CD14-positive monocyte (primary cell): ENCODE results near the gene PERCC1. TPM values are rescaled to one million over a fixed set of nuclear protein-coding genes. Genes with fewer than 3 reads are reported as not detected.

Experiments
- DNase-seq, 3 donors: peaks; one replicate each; pipeline ENCODE4 v3.0.0-alpha.2; 2011 to 2022
- H2AFZ ChIP-seq: 2 replicates; pipeline ENCODE4 v1.6.0; 2012; ENCODE audit warnings: mild to moderate bottlenecking, low read depth, low read length, inconsistent platforms; ENCODE audit not compliant: insufficient read depth, poor library complexity, severe bottlenecking
- H3K27ac ChIP-seq, 2 donors: 1 replicate in 1 of 2; 2 replicates in 1 of 2; pipeline ENCODE4 v1.5.1; 2012 to 2013; ENCODE audit warnings: low read length in 2 of 2, control low read depth in 1 of 2, inconsistent platforms in 1 of 2, low read depth in 1 of 2, mild to moderate bottlenecking in 1 of 2
- H3K27me3 ChIP-seq, 2 donors: one replicate each; pipeline versions ENCODE4 v1.6.0 to v1.6.1; 2011 to 2013; ENCODE audit warnings: low read length in 2 of 2; ENCODE audit not compliant: control insufficient read depth in 2 of 2, insufficient read depth in 2 of 2
- H3K36me3 ChIP-seq, 2 donors: replicated peaks in 1 of 2; 1 replicate in 1 of 2; 2 replicates in 1 of 2; pipeline versions ENCODE4 v1.5.1 to v1.6.1; 2012 to 2013; ENCODE audit warnings: low read length in 2 of 2, control low read depth in 1 of 2, inconsistent platforms in 1 of 2, mild to moderate bottlenecking in 1 of 2; ENCODE audit not compliant: insufficient read depth in 2 of 2, control insufficient read depth in 1 of 2
- H3K4me1 ChIP-seq, 2 donors: 1 replicate in 1 of 2; 2 replicates in 1 of 2; pipeline versions ENCODE4 v1.5.1 to v1.6.1; 2012 to 2013; ENCODE audit warnings: low read length in 2 of 2, control low read depth in 1 of 2, inconsistent platforms in 1 of 2, mild to moderate bottlenecking in 1 of 2, moderate library complexity in 1 of 2; ENCODE audit not compliant: insufficient read depth in 2 of 2, control insufficient read depth in 1 of 2
- H3K4me2 ChIP-seq: replicated peaks from 2 replicates; pipeline ENCODE3; 2012; ENCODE audit warnings: low read length, moderate library complexity, mild to moderate bottlenecking; ENCODE audit not compliant: poor library complexity, severe bottlenecking; ENCODE audit errors: extremely low read depth
- H3K4me3 ChIP-seq, 3 experiments: fragments of 200-600 bp in 1 of 3; sonication (generic) in 1 of 3; replicated peaks in 1 of 3; 1 replicate in 2 of 3; 2 replicates in 1 of 3; pipeline ENCODE4 v1.5.1; 2011 to 2013; ENCODE audit warnings: low read length in 3 of 3, mild to moderate bottlenecking in 3 of 3, control low read depth in 2 of 3, low read depth in 2 of 3, inconsistent platforms in 1 of 3, moderate library complexity in 1 of 3
- H3K79me2 ChIP-seq: 2 replicates; pipeline ENCODE4 v1.6.0; 2012; ENCODE audit warnings: mild to moderate bottlenecking, control low read depth, inconsistent platforms, low read length, moderate library complexity; ENCODE audit not compliant: insufficient read depth
- H3K9ac ChIP-seq: 2 replicates; pipeline ENCODE4 v1.6.0; 2017; ENCODE audit warnings: low read length, mild to moderate bottlenecking; ENCODE audit not compliant: insufficient read depth, poor library complexity, severe bottlenecking
- H3K9me3 ChIP-seq, 2 donors: replicated peaks in 1 of 2; 1 replicate in 1 of 2; 2 replicates in 1 of 2; pipeline versions ENCODE4 v1.5.1 to v1.6.1; 2012 to 2013; ENCODE audit warnings: low read length in 2 of 2, control low read depth in 1 of 2; ENCODE audit not compliant: control insufficient read depth in 1 of 2, insufficient read depth in 1 of 2
- H4K20me1 ChIP-seq: 2 replicates; pipeline ENCODE4 v1.6.0; 2012; ENCODE audit warnings: mild to moderate bottlenecking, low read length, control low read depth, moderate library complexity; ENCODE audit not compliant: insufficient read depth
- H3K27ac Mint-ChIP-seq, 7 donors: one replicate each; pipeline ENCODE4 v1.8.0; 2020; ENCODE audit warnings: mild to moderate bottlenecking in 7 of 7, mixed read lengths in 7 of 7, moderate library complexity in 6 of 7, inconsistent platforms in 2 of 7
- H3K27me3 Mint-ChIP-seq, 3 donors: one replicate each; pipeline ENCODE4 v1.8.0; 2021 to 2022; ENCODE audit warnings: low read depth in 3 of 3, mild to moderate bottlenecking in 3 of 3, mixed read lengths in 3 of 3, moderate library complexity in 3 of 3, inconsistent platforms in 1 of 3
- H3K36me3 Mint-ChIP-seq, 2 donors: one replicate each; pipeline ENCODE4 v1.8.0; 2020; ENCODE audit warnings: mixed read lengths in 2 of 2, inconsistent platforms in 1 of 2, mild to moderate bottlenecking in 1 of 2
- H3K4me1 Mint-ChIP-seq: one replicate; pipeline ENCODE4 v1.8.0; 2020; ENCODE audit warnings: mild to moderate bottlenecking, mixed read lengths
- H3K4me3 Mint-ChIP-seq, 2 donors: one replicate each; pipeline ENCODE4 v1.8.0; 2020; ENCODE audit warnings: mild to moderate bottlenecking in 2 of 2, mixed read lengths in 2 of 2, moderate library complexity in 1 of 2
- H3K9me3 Mint-ChIP-seq, 7 donors: one replicate each; pipeline ENCODE4 v1.8.0; 2020 to 2022; ENCODE audit warnings: mixed read lengths in 7 of 7, mild to moderate bottlenecking in 6 of 7, moderate library complexity in 6 of 7, inconsistent platforms in 2 of 7
- CTCF ChIP-seq: fragments of 200-600 bp; IDR thresholded peaks from one replicate; pipeline ENCODE4 v1.8.0; 2022; ENCODE audit warnings: antibody characterized with exemption, mild to moderate bottlenecking
- WGBS: methylation state at CpG from one replicate; pipeline ENCODE4 v1.1.5; 2013; ENCODE audit warnings: missing lambda C conversion rate; ENCODE audit not compliant: insufficient coverage; 5-methylcytosine and 5-hydroxymethylcytosine counted together
- intact Hi-C, 2 donors: fragments of 100-400 bp; cut with micrococcal nuclease; formaldehyde crosslinking; loops; one replicate each; pipeline versions ENCODE4 v1.15.0 to v1.15.1; 2023
- polyA plus RNA-seq, 3 donors: library from polyadenylated mRNA; depleted of rRNA in 1 of 3; unstranded in 2 of 3; stranded (reverse) in 1 of 3; fragments of 300-500 nt in 2 of 3; fragments of >200 nt in 1 of 3; fragmentation: Illumina TruSeq in 2 of 3; gene quantifications; 1 replicate in 2 of 3; 2 replicates in 1 of 3; pipeline ENCODE4 v1.2.3, GENCODE V29; 2012 to 2021

The PERCC1 gene
- polyA plus RNA-seq, 3 donors = not detected

DNA sequence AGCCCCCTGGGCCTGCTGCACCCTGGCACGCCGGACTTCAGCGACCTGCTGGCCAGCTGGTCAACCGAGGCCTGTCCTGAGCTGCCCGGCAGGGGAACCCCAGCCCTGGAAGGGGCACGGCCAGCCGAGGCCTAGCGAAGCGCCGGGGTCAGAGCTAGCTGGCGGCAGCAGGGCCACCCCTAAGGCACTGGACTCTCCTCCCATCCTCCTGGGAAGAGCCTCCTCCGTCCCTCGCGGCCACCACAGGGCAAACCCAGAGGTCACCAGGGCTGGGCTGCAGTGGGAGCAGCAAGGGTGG, 2.3 kb downstream of the PERCC1 start:
- 88% methylated on average over 10 of the region's 14 CpGs for WGBS
- Histone ChIP-seq H3K9me3 (no peaks in the 10 kb centered on the region), H3K4me3 (no peak overlapping the region), H3K4me1 (peaks cover 5 to 20% of the 10 kb centered on the region in 2 donors), H3K36me3 (peaks cover 0 to 4% of the 10 kb centered on the region in 2 donors), H3K79me2 (no peaks in the 10 kb centered on the region), H3K9ac (peak overlapping the region; percentile 8), H3K4me2 (peak overlapping the region; percentile 19), H3K27me3 (peaks cover 0 to 30% of the 10 kb centered on the region in 2 donors), H2AFZ (no peak overlapping the region), H3K27ac (no peak overlapping the region), H4K20me1 (no peaks in the 10 kb centered on the region)
- Mint-ChIP-seq H3K36me3 (peaks cover 0 to 10% of the 10 kb centered on the region in 2 donors), H3K4me1 (peaks cover 3% of the 10 kb centered on the region), H3K27ac (no peak overlapping the region), H3K4me3 (peak overlapping the region in 1 of 2 donors; percentile 30), H3K27me3 (peaks cover 7 to 38% (median 7%) of the 10 kb centered on the region in 3 donors), H3K9me3 (peaks cover 0 to 2% (median 0%) of the 10 kb centered on the region in 7 donors)
- TF ChIP-seq CTCF = no peak
- no peak for DNase-seq
- intact Hi-C loops = no loop called here

GRCh38 chr16:1433756-1434155, 2.9 kb downstream of the PERCC1 start:
- Mint-ChIP-seq H3K27me3 (peaks cover 7 to 37% (median 7%) of the 10 kb centered on the region in 3 donors), H3K27ac (no peak overlapping the region), H3K4me3 (no peak overlapping the region), H3K4me1 (peaks cover 3% of the 10 kb centered on the region), H3K36me3 (peaks cover 0 to 11% of the 10 kb centered on the region in 2 donors), H3K9me3 (peaks cover 0 to 2% (median 0%) of the 10 kb centered on the region in 7 donors)
- Histone ChIP-seq H3K4me3 (no peak overlapping the region), H3K36me3 (peaks cover 0 to 4% of the 10 kb centered on the region in 2 donors), H3K9me3 (no peaks in the 10 kb centered on the region), H4K20me1 (no peaks in the 10 kb centered on the region), H3K4me1 (peaks cover 1 to 15% of the 10 kb centered on the region in 2 donors), H3K9ac (no peak overlapping the region), H3K79me2 (no peaks in the 10 kb centered on the region), H2AFZ (no peak overlapping the region), H3K27me3 (peaks cover 0 to 30% of the 10 kb centered on the region in 2 donors), H3K4me2 (no peak overlapping the region), H3K27ac (no peak overlapping the region)
- WGBS = 80% methylated on average over 12 of the region's 22 CpGs
- intact Hi-C loops = no loop called here
- TF ChIP-seq CTCF = no peak
- no peak for DNase-seq
